ENCODE data around the gene CCSER1.

- no peak for TF ChIP-seq CTCF (IDR thresholded peaks at IDR 0.05)
- no peak for TF ChIP-seq EZH2 (IDR thresholded peaks at IDR 0.05; ENCODE audit: borderline replicate concordance, insufficient read depth, low read depth, low read length, poor library complexity, severe bottlenecking)
Measured at GRCh38 chr4:90444904-90445303, 317.7 kb downstream of the CCSER1 start.

All from B cell (primary cell).